HEK293T (cell line): Measurements from ENCODE around the gene NDUFS7.

Experiments
- CTCF ChIA-PET: fragments of 350-600 bp; formaldehyde crosslinking; extraction: SDS; loops from one replicate; lab custom pipeline; 2021; ENCODE audit warnings: antibody characterized with exemption, inconsistent platforms; lab: Yijun Ruan, JAX
- POLR2A ChIA-PET: fragments of 350-600 bp; formaldehyde crosslinking; extraction: SDS; loops from one replicate; lab custom pipeline; 2020; ENCODE audit warnings: antibody characterized with exemption, inconsistent platforms; lab: Yijun Ruan, JAX
- DNase-seq: peaks from one replicate; pipeline ENCODE4 v3.0.0; 2012; ENCODE audit warnings: mixed read lengths; ENCODE audit errors: extremely low spot score
- ARNT ChIP-seq: fragments of 450-650 bp; IDR thresholded peaks from 2 replicates; pipeline ENCODE4 v1.6.1; 2017; ENCODE audit warnings: mild to moderate bottlenecking
- BHLHE40 ChIP-seq: fragments of 450-650 bp; IDR thresholded peaks from 2 replicates; pipeline ENCODE4 v1.6.1; 2016; ENCODE audit warnings: mild to moderate bottlenecking, moderate library complexity, borderline replicate concordance
- CTBP1 ChIP-seq: fragments of 450-650 bp; IDR thresholded peaks from 2 replicates; pipeline ENCODE4 v1.6.1; 2016; ENCODE audit warnings: borderline replicate concordance
- ELF4 ChIP-seq: fragments of 450-650 bp; IDR thresholded peaks from 2 replicates; pipeline ENCODE4 v1.6.1; 2017; ENCODE audit warnings: antibody characterized with exemption
- FOXA1 ChIP-seq: fragments of 450-650 bp; IDR thresholded peaks from 2 replicates; pipeline ENCODE4 v1.6.1; 2016; ENCODE audit warnings: mild to moderate bottlenecking
- FOXK2 ChIP-seq: fragments of 450-650 bp; IDR thresholded peaks from 2 replicates; pipeline ENCODE4 v1.6.1; 2016; ENCODE audit warnings: mild to moderate bottlenecking
- FOXM1 ChIP-seq: fragments of 450-650 bp; IDR thresholded peaks from 2 replicates; pipeline ENCODE4 v1.6.1; 2017; ENCODE audit warnings: mild to moderate bottlenecking, borderline replicate concordance
- HDGF ChIP-seq: fragments of 450-650 bp; IDR thresholded peaks from 2 replicates; pipeline ENCODE4 v1.6.1; 2017; ENCODE audit warnings: antibody characterized with exemption, borderline replicate concordance
- L3MBTL2 ChIP-seq: fragments of 450-650 bp; conservative IDR thresholded peaks from 2 replicates; pipeline ENCODE4 v1.6.1; 2016; ENCODE audit warnings: mild to moderate bottlenecking
- LEF1 ChIP-seq: fragments of 450-650 bp; IDR thresholded peaks from 2 replicates; pipeline ENCODE4 v1.6.1; 2017; ENCODE audit warnings: mild to moderate bottlenecking, borderline replicate concordance
- NFRKB ChIP-seq: fragments of 450-650 bp; IDR thresholded peaks from 2 replicates; pipeline ENCODE4 v1.6.1; 2016; ENCODE audit warnings: mild to moderate bottlenecking, moderate library complexity
- PKNOX1 ChIP-seq: fragments of 450-650 bp; IDR thresholded peaks from 2 replicates; pipeline ENCODE4 v1.6.1; 2016
- SP1 ChIP-seq: fragments of 450-650 bp; IDR thresholded peaks from 2 replicates; pipeline ENCODE4 v1.6.1; 2017
- SUZ12 ChIP-seq: fragments of 450-650 bp; IDR thresholded peaks from 2 replicates; pipeline ENCODE4 v1.6.1; 2016; ENCODE audit warnings: mild to moderate bottlenecking
- TARDBP ChIP-seq: fragments of 450-650 bp; IDR thresholded peaks from 2 replicates; pipeline ENCODE4 v1.6.1; 2016
- ZNF384 ChIP-seq: fragments of 450-650 bp; IDR thresholded peaks from 2 replicates; pipeline ENCODE4 v1.6.1; 2016

The NDUFS7 gene

GRCh38 chr19:1428738-1429391 lies 45.2 kb downstream of the NDUFS7 start:
- TF ChIP-seq FOXA1 (no peak), SP1 (no peak)
- ChIA-PET CTCF (no interaction called here), POLR2A (no interaction called here)
- no peak for DNase-seq

GRCh38 chr19:1429750-1430149 lies 46.0 kb downstream of the NDUFS7 start:
- no peak for DNase-seq
- POLR2A ChIA-PET = no interaction called here

GRCh38 chr19:1430246-1430645 lies 46.5 kb downstream of the NDUFS7 start:
- TF ChIP-seq TARDBP (no peak), ZNF384 (no peak), FOXK2 (no peak), SUZ12 (no peak), FOXM1 (no peak), SP1 (no peak), BHLHE40 (no peak), FOXA1 (no peak), NFRKB (no peak), HDGF (no peak), LEF1 (no peak), ARNT (no peak)
- CTCF ChIA-PET = no interaction called here
- POLR2A ChIA-PET = no interaction called here
- no peak for DNase-seq

More at GRCh38 chr19:1429750-1430149, 46.0 kb downstream of the NDUFS7 start:
- CTCF ChIA-PET = no interaction called here
- no peak for TF ChIP-seq BHLHE40
- TF ChIP-seq SP1 = no peak
- TF ChIP-seq HDGF = no peak

GRCh38 chr19:1431759-1432506 lies 48.2 kb downstream of the NDUFS7 start:
- DNase-seq = no peak
- CTCF ChIA-PET = no interaction called here
- TF ChIP-seq FOXA1 = no peak
- no peak for TF ChIP-seq FOXM1
- no peak for TF ChIP-seq ELF4
- no peak for TF ChIP-seq HDGF
- TF ChIP-seq SP1 = no peak
- TF ChIP-seq ARNT = no peak
- no peak for TF ChIP-seq LEF1
- no peak for TF ChIP-seq L3MBTL2
- TF ChIP-seq ZNF384 = no peak
- no peak for TF ChIP-seq FOXK2
- no peak for TF ChIP-seq PKNOX1
- TF ChIP-seq BHLHE40 = no peak
- POLR2A ChIA-PET = no interaction called here

GRCh38 chr19:1432507-1432887 lies 48.8 kb downstream of the NDUFS7 start:
- DNase-seq = no peak
- TF ChIP-seq L3MBTL2 (no peak), FOXK2 (no peak), PKNOX1 (no peak), HDGF (no peak), FOXM1 (no peak), TARDBP (no peak)
- ChIA-PET CTCF (no interaction called here), POLR2A (no interaction called here)

- CTCF ChIA-PET = no interaction called here
- POLR2A ChIA-PET = no interaction called here
- no peak for DNase-seq
Observed at GRCh38 chr19:1433119-1434039, 49.7 kb downstream of the NDUFS7 start.

More at GRCh38 chr19:1433119-1434039, 49.7 kb downstream of the NDUFS7 start:
- TF ChIP-seq HDGF (no peak), BHLHE40 (no peak), TARDBP (no peak), CTBP1 (no peak), ARNT (no peak), L3MBTL2 (no peak), FOXK2 (no peak), ELF4 (no peak), NFRKB (no peak), FOXM1 (no peak), PKNOX1 (no peak), SUZ12 (no peak), LEF1 (no peak), SP1 (no peak), FOXA1 (no peak), ZNF384 (no peak)
